ENCODE results near the gene ALDH2.

Gene ALDH2

DNA sequence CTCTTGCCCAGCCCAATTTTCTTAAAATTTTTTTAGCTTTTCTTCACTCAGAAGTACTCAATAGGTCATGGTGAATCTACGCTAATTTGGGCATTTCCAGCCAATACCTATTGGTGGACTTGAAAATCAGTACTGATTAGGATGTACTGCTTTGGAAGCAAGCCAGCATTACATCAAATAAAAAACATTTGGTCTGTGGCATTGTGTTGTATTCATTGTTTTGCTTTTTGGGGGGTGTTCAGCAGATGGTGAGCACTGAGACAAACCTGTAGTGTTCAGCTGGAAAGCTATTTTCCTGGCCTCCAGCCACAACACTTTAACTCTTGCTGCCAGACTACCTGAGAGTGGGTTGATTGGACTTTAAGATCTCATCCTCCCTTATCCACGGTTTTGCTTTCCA is 79.3 kb downstream of the ALDH2 start:
- Histone ChIP-seq H3K9me3 (no peaks in the 10 kb centered on the region), H3K36me3 (peaks cover 0 to 13% (median 11%) of the 10 kb centered on the region in 3 donors), H3K27me3 (no peaks in the 10 kb centered on the region), H3K4me3 (no peak overlapping the region), H3K27ac (no peak overlapping the region), H3K4me1 (peaks cover 0 to 35% (median 32%) of the 10 kb centered on the region in 4 donors)
- DNase-seq = no peak
- TF ChIP-seq, protein P1, sequence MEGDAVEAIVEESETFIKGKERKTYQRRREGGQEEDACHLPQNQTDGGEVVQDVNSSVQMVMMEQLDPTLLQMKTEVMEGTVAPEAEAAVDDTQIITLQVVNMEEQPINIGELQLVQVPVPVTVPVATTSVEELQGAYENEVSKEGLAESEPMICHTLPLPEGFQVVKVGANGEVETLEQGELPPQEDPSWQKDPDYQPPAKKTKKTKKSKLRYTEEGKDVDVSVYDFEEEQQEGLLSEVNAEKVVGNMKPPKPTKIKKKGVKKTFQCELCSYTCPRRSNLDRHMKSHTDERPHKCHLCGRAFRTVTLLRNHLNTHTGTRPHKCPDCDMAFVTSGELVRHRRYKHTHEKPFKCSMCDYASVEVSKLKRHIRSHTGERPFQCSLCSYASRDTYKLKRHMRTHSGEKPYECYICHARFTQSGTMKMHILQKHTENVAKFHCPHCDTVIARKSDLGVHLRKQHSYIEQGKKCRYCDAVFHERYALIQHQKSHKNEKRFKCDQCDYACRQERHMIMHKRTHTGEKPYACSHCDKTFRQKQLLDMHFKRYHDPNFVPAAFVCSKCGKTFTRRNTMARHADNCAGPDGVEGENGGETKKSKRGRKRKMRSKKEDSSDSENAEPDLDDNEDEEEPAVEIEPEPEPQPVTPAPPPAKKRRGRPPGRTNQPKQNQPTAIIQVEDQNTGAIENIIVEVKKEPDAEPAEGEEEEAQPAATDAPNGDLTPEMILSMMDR (IDR thresholded peaks at IDR 0.05) = no peak
- intact Hi-C loops (cut with DNase I; ENCODE audit: low total_unique reads) = no loop called here

DNA sequence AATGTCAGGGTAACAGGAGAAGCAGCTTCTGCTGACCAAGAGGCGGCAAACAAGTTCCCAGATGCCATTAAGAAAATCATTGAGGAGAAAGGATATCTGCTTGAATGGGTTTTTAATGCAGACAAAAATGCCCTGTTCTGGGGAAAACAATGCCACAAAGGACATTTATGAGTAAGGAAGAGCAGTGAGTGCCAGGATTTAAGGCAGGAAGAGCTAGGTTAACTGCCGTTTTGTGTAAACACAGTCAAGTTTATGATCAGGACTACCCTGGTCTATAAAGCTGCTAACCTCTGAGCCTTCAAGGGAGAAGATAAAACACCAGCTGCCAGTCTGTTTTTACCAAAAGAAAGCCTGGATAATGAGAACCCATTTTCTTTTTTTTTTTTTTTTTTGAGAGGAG is 83.8 kb downstream of the ALDH2 start:
- no peak overlapping the region for H3K27ac ChIP-seq
- peaks cover 0 to 25% (median 20%) of the 10 kb centered on the region in 3 donors for H3K36me3 ChIP-seq
- DNase-seq = no peak
- H3K4me3 ChIP-seq = no peak overlapping the region
- intact Hi-C loops (cut with DNase I; ENCODE audit: low total_unique reads) = no loop called here
- H3K4me1 ChIP-seq = peaks cover 0 to 4% (median 2%) of the 10 kb centered on the region in 4 donors
- TF ChIP-seq, protein P1 (IDR thresholded peaks at IDR 0.05) = no peak
- no peaks in the 10 kb centered on the region for H3K9me3 ChIP-seq
- H3K27me3 ChIP-seq = no peaks in the 10 kb centered on the region

- Histone ChIP-seq H3K9me3 (no peaks in the 10 kb centered on the region), H3K27ac (no peak overlapping the region), H3K36me3 (no peaks in the 10 kb centered on the region), H3K4me3 (no peak overlapping the region), H3K27me3 (no peaks in the 10 kb centered on the region), H3K4me1 (no peaks in the 10 kb centered on the region)
- DNase-seq = no peak
- TF ChIP-seq, protein P1 (IDR thresholded peaks at IDR 0.05) = no peak
- intact Hi-C loops (cut with DNase I; ENCODE audit: low total_unique reads) = no loop called here
Observed at GRCh38 chr12:111858186-111858585, 91.5 kb downstream of the ALDH2 start.

DNA sequence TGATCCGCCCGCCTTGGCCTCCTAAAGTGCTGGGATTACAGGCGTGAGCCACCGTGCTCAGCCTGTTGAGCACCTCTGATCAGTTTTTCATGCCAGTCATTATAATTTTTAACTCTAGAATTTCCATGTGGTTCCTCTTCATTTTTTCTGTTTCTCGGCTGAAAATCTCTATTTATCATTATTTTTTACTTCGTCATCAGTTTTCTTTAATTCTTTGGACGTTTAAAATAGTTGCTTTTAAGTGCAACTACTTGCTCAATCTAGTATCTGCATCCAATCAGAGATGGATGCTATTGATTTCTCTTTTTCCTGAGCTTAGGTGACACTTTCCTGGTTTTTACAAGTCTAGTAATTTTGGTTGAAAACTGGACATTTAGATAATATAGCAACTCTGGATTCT is 92.0 kb downstream of the ALDH2 start:
- no peak overlapping the region for H3K4me3 ChIP-seq
- H3K4me1 ChIP-seq = no peaks in the 10 kb centered on the region
- DNase-seq = no peak
- intact Hi-C loops (cut with DNase I; ENCODE audit: low total_unique reads) = no loop called here
- TF ChIP-seq, protein P1 (IDR thresholded peaks at IDR 0.05) = no peak
- no peak overlapping the region for H3K27ac ChIP-seq
- H3K27me3 ChIP-seq = no peaks in the 10 kb centered on the region
- no peaks in the 10 kb centered on the region for H3K9me3 ChIP-seq
- H3K36me3 ChIP-seq = no peaks in the 10 kb centered on the region

- Histone ChIP-seq H3K36me3 (peaks cover 19 to 47% (median 35%) of the 10 kb centered on the region in 3 donors), H3K4me3 (no peak overlapping the region), H3K9me3 (no peaks in the 10 kb centered on the region), H3K27me3 (no peaks in the 10 kb centered on the region), H3K4me1 (no peaks in the 10 kb centered on the region), H3K27ac (no peak overlapping the region)
- intact Hi-C loops (cut with DNase I; ENCODE audit: low total_unique reads) = no loop called here
- TF ChIP-seq, protein P1 (IDR thresholded peaks at IDR 0.05) = no peak
- DNase-seq = no peak
Observed at GRCh38 chr12:111864913-111865312, 98.2 kb downstream of the ALDH2 start.

All from tibial artery (tissue), 4 donors.